Epithelial cell of proximal tubule (primary cell): ENCODE results near the gene SERPING1. TPM values are rescaled to one million over a fixed set of nuclear protein-coding genes. Genes with fewer than 3 reads are reported as not detected.

Experiments used
- DNase-seq: peaks from one replicate; pipeline ENCODE4 v3.0.0-alpha.2; 2011; ENCODE audit warnings: low read depth
- H3K4me3 ChIP-seq: 2 replicates; pipeline ENCODE4 v1.5.1; 2011; ENCODE audit warnings: low read depth, mild to moderate bottlenecking, low read length
- total RNA-seq: library from RNA; depleted of rRNA; stranded (reverse); fragments of >200 nt; gene quantifications from 2 replicates; pipeline ENCODE4 v1.2.3, GENCODE V29; 2015
- TF ChIP-seq, protein P1 (sequence below): conservative IDR thresholded peaks from 2 replicates; pipeline ENCODE4 v1.5.1; 2012; ENCODE audit warnings: low read depth, mild to moderate bottlenecking, low read length

SERPING1 gene
- total RNA-seq, 1 donor from 2014 or later: 49.8 TPM

DNA sequence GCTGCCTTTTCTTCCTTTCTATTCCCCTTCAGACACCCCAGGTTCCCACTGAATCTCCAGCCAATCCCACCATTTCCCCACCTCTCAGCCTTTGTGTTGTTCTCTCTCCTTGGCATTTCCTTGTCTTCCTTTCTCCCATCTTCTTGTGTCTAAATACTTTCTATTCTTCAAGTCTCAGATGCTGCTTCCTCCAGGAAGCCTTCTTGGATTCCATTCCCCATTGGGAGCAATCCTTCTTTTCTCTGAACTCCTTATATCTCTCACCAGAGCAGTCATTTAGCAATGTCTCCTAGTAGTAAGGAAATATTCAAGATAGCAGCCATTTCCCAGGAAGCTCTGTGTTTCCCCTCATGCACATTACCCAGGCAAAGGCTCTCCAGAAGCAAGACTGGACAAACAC is 36.8 kb downstream of the SERPING1 start:
- no peak overlapping the region for H3K4me3 ChIP-seq
- no peak for DNase-seq
- TF ChIP-seq, protein P1, sequence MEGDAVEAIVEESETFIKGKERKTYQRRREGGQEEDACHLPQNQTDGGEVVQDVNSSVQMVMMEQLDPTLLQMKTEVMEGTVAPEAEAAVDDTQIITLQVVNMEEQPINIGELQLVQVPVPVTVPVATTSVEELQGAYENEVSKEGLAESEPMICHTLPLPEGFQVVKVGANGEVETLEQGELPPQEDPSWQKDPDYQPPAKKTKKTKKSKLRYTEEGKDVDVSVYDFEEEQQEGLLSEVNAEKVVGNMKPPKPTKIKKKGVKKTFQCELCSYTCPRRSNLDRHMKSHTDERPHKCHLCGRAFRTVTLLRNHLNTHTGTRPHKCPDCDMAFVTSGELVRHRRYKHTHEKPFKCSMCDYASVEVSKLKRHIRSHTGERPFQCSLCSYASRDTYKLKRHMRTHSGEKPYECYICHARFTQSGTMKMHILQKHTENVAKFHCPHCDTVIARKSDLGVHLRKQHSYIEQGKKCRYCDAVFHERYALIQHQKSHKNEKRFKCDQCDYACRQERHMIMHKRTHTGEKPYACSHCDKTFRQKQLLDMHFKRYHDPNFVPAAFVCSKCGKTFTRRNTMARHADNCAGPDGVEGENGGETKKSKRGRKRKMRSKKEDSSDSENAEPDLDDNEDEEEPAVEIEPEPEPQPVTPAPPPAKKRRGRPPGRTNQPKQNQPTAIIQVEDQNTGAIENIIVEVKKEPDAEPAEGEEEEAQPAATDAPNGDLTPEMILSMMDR: no peak

- no peak for DNase-seq
Measured at GRCh38 chr11:57635246-57635645, 37.8 kb downstream of the SERPING1 start.

GRCh38 chr11:57637626-57638004 is 40.1 kb downstream of the SERPING1 start:
- no peak for DNase-seq
- H3K4me3 ChIP-seq: peak overlapping the region; percentile 94
- TF ChIP-seq, protein P1: no peak

More at GRCh38 chr11:57635246-57635645, 37.8 kb downstream of the SERPING1 start:
- H3K4me3 ChIP-seq: no peak overlapping the region
- TF ChIP-seq, protein P1: no peak

GRCh38 chr11:57638005-57638781 is 40.7 kb downstream of the SERPING1 start:
- H3K4me3 ChIP-seq: peak overlapping the region; percentile 94
- TF ChIP-seq, protein P1: no peak
- DNase-seq: no peak

- no peak for DNase-seq
- TF ChIP-seq, protein P1: peak; percentile 17
- H3K4me3 ChIP-seq: peak overlapping the region; percentile 94
Measured at GRCh38 chr11:57638811-57639320, 41.4 kb downstream of the SERPING1 start.

GRCh38 chr11:57639321-57640067 is 42.0 kb downstream of the SERPING1 start:
- TF ChIP-seq, protein P1: peak; percentile 15
- DNase-seq: no peak
- peak overlapping the region; percentile 94 for H3K4me3 ChIP-seq
